GM12891 (cell line): ENCODE results near the gene SLC22A13.
"Not testable (repeated sequence)": the region's sequence is repeated elsewhere in the genome, so short reads cannot be mapped to it uniquely, and the experiment has no call there.

Experiments used
- DNase-seq: peaks from one replicate; pipeline ENCODE4 v3.0.0; 2011; ENCODE audit warnings: low spot score; ENCODE audit not compliant: insufficient read length
- FAIRE-seq: peaks from 2 replicates; lab custom pipeline; 2011; peaks lifted over from hg19 to GRCh38; lab: Jason Lieb, UNC
- PAX5 ChIP-seq: IDR thresholded peaks from 2 replicates; pipeline ENCODE4 v1.6.1; 2011; ENCODE audit warnings: low read length, moderate library complexity, mild to moderate bottlenecking; ENCODE audit not compliant: insufficient read depth, severe bottlenecking
- POLR2A ChIP-seq: IDR thresholded peaks from 2 replicates; pipeline ENCODE4 v1.6.1; 2011; ENCODE audit warnings: low read depth, low read length, control low read depth
- POLR2AphosphoS5 ChIP-seq: IDR thresholded peaks from 2 replicates; pipeline ENCODE4 v1.6.1; 2011; ENCODE audit warnings: low read depth, low read length, control low read depth
- POU2F2 ChIP-seq: IDR thresholded peaks from 2 replicates; pipeline ENCODE4 v1.6.1; 2011; ENCODE audit warnings: low read depth, mild to moderate bottlenecking, control low read depth, low read length, moderate library complexity
- SPI1 ChIP-seq: IDR thresholded peaks from 2 replicates; pipeline ENCODE4 v1.6.1; 2011; ENCODE audit warnings: low read depth, low read length, control low read depth
- TAF1 ChIP-seq: IDR thresholded peaks from 2 replicates; pipeline ENCODE4 v1.6.1; 2011; ENCODE audit warnings: low read depth, low read length, control low read depth

The SLC22A13 gene

GRCh38 chr3:38238416-38239008 lies 27.1 kb upstream of the SLC22A13 start:
- FAIRE-seq (no peak), DNase-seq (no peak)
- TF ChIP-seq TAF1, result no peak
- TF ChIP-seq POLR2AphosphoS5, result no peak
- TF ChIP-seq POLR2A, result no peak
- TF ChIP-seq SPI1, result no peak
- TF ChIP-seq POU2F2, result no peak
- TF ChIP-seq PAX5, result no peak

- DNase-seq, result not testable (repeated sequence)
- peak; percentile 5 for FAIRE-seq
Measured at GRCh38 chr3:38242812-38243211, 22.8 kb upstream of the SLC22A13 start.

- DNase-seq, result no peak
Measured at GRCh38 chr3:38245930-38246329, 19.7 kb upstream of the SLC22A13 start.

GRCh38 chr3:38247366-38248035 lies 18.1 kb upstream of the SLC22A13 start:
- DNase-seq, result no peak
- TF ChIP-seq PAX5, result no peak
- no peak for TF ChIP-seq SPI1
- no peak for TF ChIP-seq POLR2AphosphoS5
- TF ChIP-seq POU2F2, result no peak
- no peak for TF ChIP-seq POLR2A
- no peak for TF ChIP-seq TAF1
- FAIRE-seq, result peak; percentile 9

More at GRCh38 chr3:38245930-38246329, 19.7 kb upstream of the SLC22A13 start:
- FAIRE-seq, result no peak
- TF ChIP-seq SPI1 (no peak), TAF1 (no peak), POLR2AphosphoS5 (no peak), POLR2A (no peak), PAX5 (no peak), POU2F2 (no peak)

GRCh38 chr3:38250198-38250597 lies 15.4 kb upstream of the SLC22A13 start:
- no peak for DNase-seq
- TF ChIP-seq PAX5 (no peak), POLR2AphosphoS5 (no peak), POU2F2 (no peak), SPI1 (no peak), TAF1 (no peak), POLR2A (no peak)
- no peak for FAIRE-seq

GRCh38 chr3:38251197-38251596 lies 14.4 kb upstream of the SLC22A13 start:
- FAIRE-seq (no peak), DNase-seq (no peak)
- TF ChIP-seq POLR2A (no peak), POU2F2 (no peak), SPI1 (no peak), PAX5 (no peak), POLR2AphosphoS5 (no peak), TAF1 (no peak)

- TF ChIP-seq POLR2A, result no peak
- TF ChIP-seq POLR2AphosphoS5, result no peak
- no peak for TF ChIP-seq SPI1
- TF ChIP-seq POU2F2, result no peak
- no peak for TF ChIP-seq PAX5
- TF ChIP-seq TAF1, result no peak
- FAIRE-seq (no peak), DNase-seq (no peak)
Measured at GRCh38 chr3:38253704-38254103, 11.9 kb upstream of the SLC22A13 start.

- peak; percentile 26 for FAIRE-seq
- no peak for DNase-seq
Measured at GRCh38 chr3:38254872-38255271, 10.7 kb upstream of the SLC22A13 start.

GRCh38 chr3:38255627-38256026 lies 10.0 kb upstream of the SLC22A13 start:
- no peak for FAIRE-seq
- no peak for DNase-seq
- no peak for TF ChIP-seq POLR2AphosphoS5
- no peak for TF ChIP-seq POU2F2
- no peak for TF ChIP-seq TAF1
- no peak for TF ChIP-seq SPI1
- TF ChIP-seq POLR2A, result no peak
- no peak for TF ChIP-seq PAX5

More at GRCh38 chr3:38254872-38255271, 10.7 kb upstream of the SLC22A13 start:
- TF ChIP-seq PAX5, result no peak
- no peak for TF ChIP-seq TAF1
- no peak for TF ChIP-seq POLR2AphosphoS5
- TF ChIP-seq SPI1, result no peak
- no peak for TF ChIP-seq POU2F2
- TF ChIP-seq POLR2A, result no peak

- FAIRE-seq (no peak), DNase-seq (no peak)
- TF ChIP-seq POLR2A, result no peak
- TF ChIP-seq PAX5, result no peak
Measured at GRCh38 chr3:38257583-38257982, 8.0 kb upstream of the SLC22A13 start.
